CD14-positive monocyte (primary cell): ENCODE data around the gene UBE2E2. TPM values are rescaled to one million over a fixed set of nuclear protein-coding genes. Genes with fewer than 3 reads are reported as not detected.

Source experiments
- DNase-seq, 3 donors: peaks; one replicate each; pipeline ENCODE4 v3.0.0-alpha.2; 2011 to 2022
- H2AFZ ChIP-seq: 2 replicates; pipeline ENCODE4 v1.6.0; 2012; ENCODE audit warnings: mild to moderate bottlenecking, low read depth, low read length, inconsistent platforms; ENCODE audit not compliant: insufficient read depth, poor library complexity, severe bottlenecking
- H3K27ac ChIP-seq, 2 donors: 1 replicate in 1 of 2; 2 replicates in 1 of 2; pipeline ENCODE4 v1.5.1; 2012 to 2013; ENCODE audit warnings: low read length in 2 of 2, control low read depth in 1 of 2, inconsistent platforms in 1 of 2, low read depth in 1 of 2, mild to moderate bottlenecking in 1 of 2
- H3K27me3 ChIP-seq, 2 donors: one replicate each; pipeline versions ENCODE4 v1.6.0 to v1.6.1; 2011 to 2013; ENCODE audit warnings: low read length in 2 of 2; ENCODE audit not compliant: control insufficient read depth in 2 of 2, insufficient read depth in 2 of 2
- H3K36me3 ChIP-seq, 2 donors: replicated peaks in 1 of 2; 1 replicate in 1 of 2; 2 replicates in 1 of 2; pipeline versions ENCODE4 v1.5.1 to v1.6.1; 2012 to 2013; ENCODE audit warnings: low read length in 2 of 2, control low read depth in 1 of 2, inconsistent platforms in 1 of 2, mild to moderate bottlenecking in 1 of 2; ENCODE audit not compliant: insufficient read depth in 2 of 2, control insufficient read depth in 1 of 2
- H3K4me1 ChIP-seq, 2 donors: 1 replicate in 1 of 2; 2 replicates in 1 of 2; pipeline versions ENCODE4 v1.5.1 to v1.6.1; 2012 to 2013; ENCODE audit warnings: low read length in 2 of 2, control low read depth in 1 of 2, inconsistent platforms in 1 of 2, mild to moderate bottlenecking in 1 of 2, moderate library complexity in 1 of 2; ENCODE audit not compliant: insufficient read depth in 2 of 2, control insufficient read depth in 1 of 2
- H3K4me2 ChIP-seq: replicated peaks from 2 replicates; pipeline ENCODE3; 2012; ENCODE audit warnings: low read length, moderate library complexity, mild to moderate bottlenecking; ENCODE audit not compliant: poor library complexity, severe bottlenecking; ENCODE audit errors: extremely low read depth
- H3K4me3 ChIP-seq, 3 experiments: fragments of 200-600 bp in 1 of 3; sonication (generic) in 1 of 3; replicated peaks in 1 of 3; 1 replicate in 2 of 3; 2 replicates in 1 of 3; pipeline ENCODE4 v1.5.1; 2011 to 2013; ENCODE audit warnings: low read length in 3 of 3, mild to moderate bottlenecking in 3 of 3, control low read depth in 2 of 3, low read depth in 2 of 3, inconsistent platforms in 1 of 3, moderate library complexity in 1 of 3
- H3K79me2 ChIP-seq: 2 replicates; pipeline ENCODE4 v1.6.0; 2012; ENCODE audit warnings: mild to moderate bottlenecking, control low read depth, inconsistent platforms, low read length, moderate library complexity; ENCODE audit not compliant: insufficient read depth
- H3K9ac ChIP-seq: 2 replicates; pipeline ENCODE4 v1.6.0; 2017; ENCODE audit warnings: low read length, mild to moderate bottlenecking; ENCODE audit not compliant: insufficient read depth, poor library complexity, severe bottlenecking
- H3K9me3 ChIP-seq, 2 donors: replicated peaks in 1 of 2; 1 replicate in 1 of 2; 2 replicates in 1 of 2; pipeline versions ENCODE4 v1.5.1 to v1.6.1; 2012 to 2013; ENCODE audit warnings: low read length in 2 of 2, control low read depth in 1 of 2; ENCODE audit not compliant: control insufficient read depth in 1 of 2, insufficient read depth in 1 of 2
- H4K20me1 ChIP-seq: 2 replicates; pipeline ENCODE4 v1.6.0; 2012; ENCODE audit warnings: mild to moderate bottlenecking, low read length, control low read depth, moderate library complexity; ENCODE audit not compliant: insufficient read depth
- H3K27ac Mint-ChIP-seq, 7 donors: one replicate each; pipeline ENCODE4 v1.8.0; 2020; ENCODE audit warnings: mild to moderate bottlenecking in 7 of 7, mixed read lengths in 7 of 7, moderate library complexity in 6 of 7, inconsistent platforms in 2 of 7
- H3K27me3 Mint-ChIP-seq, 3 donors: one replicate each; pipeline ENCODE4 v1.8.0; 2021 to 2022; ENCODE audit warnings: low read depth in 3 of 3, mild to moderate bottlenecking in 3 of 3, mixed read lengths in 3 of 3, moderate library complexity in 3 of 3, inconsistent platforms in 1 of 3
- H3K36me3 Mint-ChIP-seq, 2 donors: one replicate each; pipeline ENCODE4 v1.8.0; 2020; ENCODE audit warnings: mixed read lengths in 2 of 2, inconsistent platforms in 1 of 2, mild to moderate bottlenecking in 1 of 2
- H3K4me1 Mint-ChIP-seq: one replicate; pipeline ENCODE4 v1.8.0; 2020; ENCODE audit warnings: mild to moderate bottlenecking, mixed read lengths
- H3K4me3 Mint-ChIP-seq, 2 donors: one replicate each; pipeline ENCODE4 v1.8.0; 2020; ENCODE audit warnings: mild to moderate bottlenecking in 2 of 2, mixed read lengths in 2 of 2, moderate library complexity in 1 of 2
- H3K9me3 Mint-ChIP-seq, 7 donors: one replicate each; pipeline ENCODE4 v1.8.0; 2020 to 2022; ENCODE audit warnings: mixed read lengths in 7 of 7, mild to moderate bottlenecking in 6 of 7, moderate library complexity in 6 of 7, inconsistent platforms in 2 of 7
- CTCF ChIP-seq: fragments of 200-600 bp; IDR thresholded peaks from one replicate; pipeline ENCODE4 v1.8.0; 2022; ENCODE audit warnings: antibody characterized with exemption, mild to moderate bottlenecking
- WGBS: methylation state at CpG from one replicate; pipeline ENCODE4 v1.1.5; 2013; ENCODE audit warnings: missing lambda C conversion rate; ENCODE audit not compliant: insufficient coverage; 5-methylcytosine and 5-hydroxymethylcytosine counted together
- intact Hi-C, 2 donors: fragments of 100-400 bp; cut with micrococcal nuclease; formaldehyde crosslinking; loops; one replicate each; pipeline versions ENCODE4 v1.15.0 to v1.15.1; 2023
- polyA plus RNA-seq, 3 donors: library from polyadenylated mRNA; depleted of rRNA in 1 of 3; unstranded in 2 of 3; stranded (reverse) in 1 of 3; fragments of 300-500 nt in 2 of 3; fragments of >200 nt in 1 of 3; fragmentation: Illumina TruSeq in 2 of 3; gene quantifications; 1 replicate in 2 of 3; 2 replicates in 1 of 3; pipeline ENCODE4 v1.2.3, GENCODE V29; 2012 to 2021

The UBE2E2 gene
- polyA plus RNA-seq, 3 donors: 25.8 to 78.0 (median 66.3) TPM

DNA sequence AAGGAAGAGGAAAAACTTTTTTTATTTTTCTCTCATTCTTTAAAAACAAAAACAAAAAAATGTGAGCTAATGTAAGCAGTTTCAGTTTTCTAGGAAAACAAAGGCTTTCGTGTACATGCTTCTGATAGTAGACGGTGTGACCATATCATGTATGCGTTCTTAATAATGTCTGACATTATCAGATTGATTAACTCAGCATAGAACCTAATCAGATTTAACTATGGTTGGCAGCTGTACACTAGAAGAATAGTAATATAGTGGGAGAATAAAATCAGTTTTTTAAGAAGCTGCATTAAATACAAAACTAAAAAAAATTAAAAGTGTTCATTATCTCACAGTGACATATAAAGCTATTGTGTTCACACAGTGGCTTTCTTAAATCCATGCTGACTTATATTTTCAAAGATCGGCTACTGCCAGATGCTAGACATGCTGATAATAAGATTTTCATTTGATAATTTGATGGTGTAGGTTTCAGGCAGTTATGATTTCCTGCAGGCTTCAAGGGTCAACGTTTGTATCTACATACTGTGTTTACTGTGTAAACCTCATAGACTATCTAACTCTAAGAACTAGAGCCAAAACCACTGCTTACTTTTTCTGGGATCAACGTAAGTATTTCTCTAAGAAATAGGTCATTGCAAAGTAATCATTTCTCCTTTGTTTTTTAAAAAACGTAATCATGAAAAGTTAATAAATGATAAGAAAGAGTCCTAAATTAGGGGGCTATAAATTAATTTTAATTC is 74.0 kb downstream of the UBE2E2 start:
- Histone ChIP-seq H3K36me3 (no peaks in the 10 kb centered on the region), H3K27ac (no peak overlapping the region), H3K9ac (no peak overlapping the region), H3K9me3 (peaks cover 0 to 4% of the 10 kb centered on the region in 2 donors), H3K27me3 (no peaks in the 10 kb centered on the region), H3K4me1 (no peaks in the 10 kb centered on the region), H3K79me2 (peaks cover 6% of the 10 kb centered on the region), H4K20me1 (peaks cover 60% of the 10 kb centered on the region), H2AFZ (no peak overlapping the region), H3K4me3 (no peak overlapping the region), H3K4me2 (no peak overlapping the region)
- TF ChIP-seq CTCF: no peak
- no peak for DNase-seq
- H3K4me3 Mint-ChIP-seq: no peak overlapping the region
- WGBS: no CpG with 5 or more reads among the region's 7 CpGs
- intact Hi-C loops: no loop called here
- no peaks in the 10 kb centered on the region for H3K27me3 Mint-ChIP-seq
- H3K4me1 Mint-ChIP-seq: peaks cover 1% of the 10 kb centered on the region
- H3K27ac Mint-ChIP-seq: no peak overlapping the region
- peaks cover 0 to 12% (median 4%) of the 10 kb centered on the region in 7 donors for H3K9me3 Mint-ChIP-seq
- H3K36me3 Mint-ChIP-seq: no peaks in the 10 kb centered on the region

- peaks cover 0 to 6% (median 0%) of the 10 kb centered on the region in 7 donors for H3K9me3 Mint-ChIP-seq
- H3K4me1 Mint-ChIP-seq: peaks cover 1% of the 10 kb centered on the region
Measured at GRCh38 chr3:23277688-23278087, 74.6 kb downstream of the UBE2E2 start.

More at GRCh38 chr3:23277688-23278087, 74.6 kb downstream of the UBE2E2 start:
- Histone ChIP-seq H3K36me3 (no peaks in the 10 kb centered on the region), H3K27ac (no peak overlapping the region), H2AFZ (no peak overlapping the region), H3K79me2 (peaks cover 6% of the 10 kb centered on the region), H3K27me3 (no peaks in the 10 kb centered on the region), H3K9me3 (no peaks in the 10 kb centered on the region), H3K9ac (no peak overlapping the region), H4K20me1 (peaks cover 61% of the 10 kb centered on the region), H3K4me1 (no peaks in the 10 kb centered on the region), H3K4me3 (no peak overlapping the region), H3K4me2 (no peak overlapping the region)
- H3K27me3 Mint-ChIP-seq: no peaks in the 10 kb centered on the region
- no peak for TF ChIP-seq CTCF
- intact Hi-C loops: no loop called here
- no peak overlapping the region for H3K4me3 Mint-ChIP-seq
- H3K36me3 Mint-ChIP-seq: no peaks in the 10 kb centered on the region
- no CpG with 5 or more reads among the region's 3 CpGs for WGBS
- no peak for DNase-seq
- no peak overlapping the region for H3K27ac Mint-ChIP-seq
